PC-3 (cell line): ENCODE results near the gene ARHGEF4. TPM values are rescaled to one million over a fixed set of nuclear protein-coding genes. Genes with fewer than 3 reads are reported as not detected.

Experiments used
- ATAC-seq: fragments of 200-7000 bp; cut with Tn5 transposase; 2 replicates; pipeline ENCODE4 v1.9.1; 2020; ENCODE audit warnings: mild to moderate bottlenecking, moderate library complexity
- BruUV-seq: library from RNA; stranded (reverse); fragments of 400-500 nt; replicated peaks from 2 replicates; lab custom pipeline; 2021; lab: Mats Ljungman, UMichigan
- CTCF ChIA-PET: fragments of 300-600 bp; sonication (Branson Sonifier 250); formaldehyde crosslinking; loops from one replicate; lab custom pipeline; 2022; ENCODE audit warnings: antibody characterized with exemption; lab: Charles Lee
- POLR2A ChIA-PET: fragments of 300-600 bp; sonication (Branson Sonifier 250); formaldehyde crosslinking; loops from one replicate; lab custom pipeline; 2022; ENCODE audit warnings: antibody characterized with exemption; ENCODE audit not compliant: unreplicated experiment; lab: Charles Lee
- DNase-seq: peaks from one replicate; pipeline ENCODE4 v3.0.0-alpha.2; 2015
- H2AFZ ChIP-seq: fragments of 300-600 bp; sonication (generic); 2 replicates; pipeline ENCODE4 v1.6.0; 2016; ENCODE audit warnings: antibody characterized with exemption, low read length
- H3F3A ChIP-seq: fragments of 300-600 bp; sonication (generic); one replicate; pipeline ENCODE4 v1.6.0; 2017; ENCODE audit warnings: antibody characterized with exemption, low read length, control low read depth, mild to moderate bottlenecking; ENCODE audit not compliant: unreplicated experiment
- H3K27ac ChIP-seq: fragments of 300-600 bp; sonication (generic); 2 replicates; pipeline ENCODE4 v1.5.1; 2016; ENCODE audit warnings: mild to moderate bottlenecking, low read length
- H3K27me3 ChIP-seq: fragments of 300-600 bp; sonication (generic); 2 replicates; pipeline ENCODE4 v1.6.1; 2016; ENCODE audit warnings: low read length, mixed read lengths
- H3K36me3 ChIP-seq: fragments of 300-600 bp; sonication (generic); 2 replicates; pipeline ENCODE4 v1.6.1; 2016; ENCODE audit warnings: low read depth, mixed run types, low read length, mixed read lengths
- H3K4me1 ChIP-seq: fragments of 300-600 bp; sonication (generic); 2 replicates; pipeline ENCODE4 v1.5.1; 2016; ENCODE audit warnings: low read length; ENCODE audit not compliant: insufficient read depth
- H3K4me2 ChIP-seq: fragments of 300-600 bp; sonication (generic); 2 replicates; pipeline ENCODE4 v1.6.0; 2016; ENCODE audit warnings: low read length
- H3K4me3 ChIP-seq: fragments of 300-600 bp; sonication (generic); 2 replicates; pipeline ENCODE4 v1.5.1; 2016; ENCODE audit warnings: mild to moderate bottlenecking, low read length, mixed read lengths
- H3K79me2 ChIP-seq: fragments of 300-600 bp; sonication (generic); 2 replicates; pipeline ENCODE4 v1.6.1; 2017; ENCODE audit warnings: low read length, mixed read lengths
- H3K9ac ChIP-seq: fragments of 300-600 bp; sonication (generic); 2 replicates; pipeline ENCODE4 v1.6.0; 2016; ENCODE audit warnings: mild to moderate bottlenecking, low read length
- H3K9me2 ChIP-seq: fragments of 300-600 bp; sonication (generic); replicated peaks from 2 replicates; pipeline ENCODE4 v1.6.1; 2016; ENCODE audit warnings: mixed run types, low read length, mixed read lengths
- H3K9me3 ChIP-seq: fragments of 300-600 bp; sonication (generic); 2 replicates; pipeline ENCODE4 v1.6.1; 2016; ENCODE audit warnings: low read length, mixed read lengths
- H4K20me1 ChIP-seq: fragments of 300-600 bp; sonication (generic); 2 replicates; pipeline ENCODE4 v1.6.1; 2016; ENCODE audit warnings: low read length, mixed read lengths
- CTCF ChIP-seq: fragments of 300-600 bp; sonication (generic); conservative IDR thresholded peaks from 2 replicates; pipeline ENCODE4 v1.5.1; 2017; ENCODE audit warnings: antibody characterized with exemption, low read depth, mild to moderate bottlenecking, low read length
- EZH2 ChIP-seq: fragments of 300-600 bp; sonication (generic); IDR thresholded peaks from one replicate; pipeline ENCODE4 v1.6.1; 2017; ENCODE audit warnings: antibody characterized with exemption, mild to moderate bottlenecking, low read length; ENCODE audit not compliant: unreplicated experiment
- EZH2phosphoT487 ChIP-seq: fragments of 300-600 bp; sonication (generic); IDR thresholded peaks from 2 replicates; pipeline ENCODE4 v1.6.1; 2018; ENCODE audit warnings: mild to moderate bottlenecking, antibody characterized with exemption, low read length, borderline replicate concordance
- intact Hi-C: fragments of 100-400 bp; cut with micrococcal nuclease; formaldehyde crosslinking; loops from 2 replicates; pipeline ENCODE4 v1.9.0; 2023
- total RNA-seq: library from RNA; depleted of rRNA; stranded (reverse); fragments of >200 nt; gene quantifications from 2 replicates; pipeline ENCODE4 v1.2.3, GENCODE V29; 2014

The ARHGEF4 gene
- total RNA-seq, 1 experiment from 2014 or later, result 21.5 TPM

- intact Hi-C loops, result no loop called here
- DNase-seq (peak; percentile 93), ATAC-seq (peak; percentile 86)
- Histone ChIP-seq H3K9me2 (no peaks in the 10 kb centered on the region), H3F3A (no peaks in the 10 kb centered on the region), H3K4me2 (peak within 1 kb of the TSS; percentile 92), H2AFZ (peak within 1 kb of the TSS; percentile 99), H3K9me3 (no peaks in the 10 kb centered on the region), H3K36me3 (peaks cover 4% of the 10 kb centered on the region), H3K79me2 (peaks cover 47% of the 10 kb centered on the region), H3K27me3 (no peaks in the 10 kb centered on the region), H3K4me3 (peak within 1 kb of the TSS; percentile 93), H3K4me1 (0 out of 2 replicates have a peak, but pooled peaks cover 4% of the 10 kb centered on the region), H3K27ac (peak within 1 kb of the TSS; percentile 69), H4K20me1 (peaks cover 12% of the 10 kb centered on the region; the same call in 1 of the 2 replicates), H3K9ac (peak within 1 kb of the TSS; percentile 90)
- ChIA-PET POLR2A (no interaction called here), CTCF (no interaction called here)
- TF ChIP-seq EZH2phosphoT487 (no peak), EZH2 (no peak), CTCF (no peak)
- no TSS peak for BruUV-seq
Measured at GRCh38 chr2:131093006-131093695, 256.4 kb downstream of the ARHGEF4 start, which contains the start of gene FAM168B. Gene FAM168B (minus strand): TSS chr2:131093460. CDS start chr2:131082646, 10,814 bp downstream.

GRCh38 chr2:131093696-131094462 lies 257.2 kb downstream of the ARHGEF4 start:
- H4K20me1 ChIP-seq, result peaks cover 10% of the 10 kb centered on the region; the same call in 1 of the 2 replicates
- peak overlapping the region; percentile 90 for H3K9ac ChIP-seq
- no peaks in the 10 kb centered on the region for H3K27me3 ChIP-seq
- H3K4me2 ChIP-seq, result peak overlapping the region; percentile 92
- H3K27ac ChIP-seq, result peak overlapping the region; percentile 69
- H3K79me2 ChIP-seq, result peaks cover 40% of the 10 kb centered on the region
- no peaks in the 10 kb centered on the region for H3K36me3 ChIP-seq
- TF ChIP-seq EZH2phosphoT487, result no peak
- TF ChIP-seq EZH2, result no peak
- TF ChIP-seq CTCF, result no peak
- DNase-seq, result no peak
- TSS peak; percentile 98 for BruUV-seq
- no peaks in the 10 kb centered on the region for H3K9me2 ChIP-seq
- no peaks in the 10 kb centered on the region for H3K9me3 ChIP-seq
- H3F3A ChIP-seq, result no peaks in the 10 kb centered on the region
- intact Hi-C loops, result no loop called here
- ATAC-seq, result peak; percentile 68
- CTCF ChIA-PET, result no interaction called here
- H3K4me3 ChIP-seq, result peak overlapping the region; percentile 93
- POLR2A ChIA-PET, result no interaction called here
- peak overlapping the region; percentile 99 for H2AFZ ChIP-seq
- 0 out of 2 replicates have a peak, but pooled peaks cover 4% of the 10 kb centered on the region for H3K4me1 ChIP-seq
